ENCODE data around the gene EPHB2. TPM values are rescaled to one million over a fixed set of nuclear protein-coding genes. Genes with fewer than 3 reads are reported as not detected.

EPHB2 gene
- total RNA-seq, 4 donors from 2014 or later = 0.08 to 3.4 (median 1.9) TPM

DNA sequence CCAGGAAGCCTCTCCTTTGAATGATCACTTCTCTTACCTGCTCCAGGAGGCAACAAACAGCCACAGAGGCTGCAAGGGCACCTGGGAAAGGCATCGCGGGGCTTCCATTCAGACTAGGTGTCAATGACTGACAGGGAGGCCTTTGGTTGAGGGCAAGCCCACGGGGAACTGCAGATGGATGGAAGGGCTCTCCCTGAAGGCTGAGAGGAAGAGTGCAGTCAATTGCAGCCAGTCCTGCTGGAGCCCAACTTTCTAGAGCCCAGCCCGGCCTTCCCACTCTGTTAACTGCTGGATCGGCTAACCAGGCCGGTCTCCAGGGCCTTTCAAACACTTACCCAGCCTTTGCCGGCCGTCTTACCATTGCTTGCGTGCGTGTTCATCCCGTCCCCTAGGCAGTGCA lies 172.8 kb downstream of the EPHB2 start:
- Histone ChIP-seq H3K36me3 (no peaks in the 10 kb centered on the region), H3K27me3 (peaks cover 0 to 48% (median 0%) of the 10 kb centered on the region in 4 donors), H3K4me1 (peaks cover 0 to 16% (median 8%) of the 10 kb centered on the region in 3 donors), H3K27ac (no peak overlapping the region), H3K9me3 (no peaks in the 10 kb centered on the region), H3K4me3 (no peak overlapping the region)
- intact Hi-C loops (cut with DNase I) = loop anchor here (10.0 kb wide), 1 partner anchor 179 kb away; no protein-coding TSS in a partner anchor
- TF ChIP-seq POLR2A (IDR thresholded peaks at IDR 0.05) = no peak
- TF ChIP-seq CTCF (IDR thresholded peaks at IDR 0.05) = no peak
- 86 to 92% methylated on average over 6 to 8 of the region's 11 CpGs for WGBS, 2 donors
- no peak for DNase-seq

- intact Hi-C loops (cut with DNase I) = loop anchor here (10.0 kb wide), 1 partner anchor 180 kb away; no protein-coding TSS in a partner anchor
- whole genome bisulfite sequencing, 2 donors = 48 to 69% methylated on average over 15 of the region's 16 CpGs
Observed at GRCh38 chr1:22884806-22885530, 174.3 kb downstream of the EPHB2 start.

DNA sequence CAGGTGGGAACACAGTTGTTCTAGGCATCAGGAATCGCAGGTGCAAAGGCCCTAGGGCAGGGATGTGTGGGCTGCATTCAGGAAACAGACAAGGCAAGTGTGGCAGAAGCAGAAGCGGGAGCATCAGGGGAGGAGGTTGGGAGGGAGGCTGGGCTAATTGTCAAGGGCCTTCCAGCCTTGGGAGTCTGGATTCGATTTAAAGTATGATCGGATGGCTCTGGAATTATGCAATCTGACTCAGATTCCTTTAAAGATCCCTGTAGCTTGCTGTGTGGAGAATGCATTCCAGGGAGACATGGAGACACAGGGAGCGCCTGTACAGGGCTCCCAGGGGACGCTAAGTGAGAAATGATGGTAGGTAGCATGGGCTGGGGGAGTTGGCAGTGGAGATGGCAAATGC lies 175.6 kb downstream of the EPHB2 start:
- no peak for DNase-seq
- H3K27me3 ChIP-seq = peaks cover 0 to 37% (median 0%) of the 10 kb centered on the region in 4 donors
- no peaks in the 10 kb centered on the region for H3K9me3 ChIP-seq
- WGBS, 2 donors = 54 to 65% methylated on average over 6 of the region's 6 CpGs
- TF ChIP-seq POLR2A (IDR thresholded peaks at IDR 0.05) (no peak), CTCF (IDR thresholded peaks at IDR 0.05) (no peak)
- no peak overlapping the region for H3K4me3 ChIP-seq
- H3K4me1 ChIP-seq = no peaks in the 10 kb centered on the region
- intact Hi-C loops (cut with DNase I) = loop anchor here (10.0 kb wide), 1 partner anchor 181 kb away; no protein-coding TSS in a partner anchor
- H3K36me3 ChIP-seq = no peaks in the 10 kb centered on the region
- no peak overlapping the region for H3K27ac ChIP-seq

More at GRCh38 chr1:22884806-22885530, 174.3 kb downstream of the EPHB2 start:
- Histone ChIP-seq H3K4me3 (peak overlapping the region in 1 of 4 donors; percentile 12), H3K27ac (no peak overlapping the region), H3K36me3 (no peaks in the 10 kb centered on the region), H3K27me3 (peaks cover 0 to 37% (median 0%) of the 10 kb centered on the region in 4 donors), H3K4me1 (peaks cover 0 to under 1% (median 0%) of the 10 kb centered on the region in 3 donors), H3K9me3 (no peaks in the 10 kb centered on the region)
- TF ChIP-seq POLR2A (IDR thresholded peaks at IDR 0.05) = no peak
- no peak for TF ChIP-seq CTCF (IDR thresholded peaks at IDR 0.05)
- no peak for DNase-seq

DNA sequence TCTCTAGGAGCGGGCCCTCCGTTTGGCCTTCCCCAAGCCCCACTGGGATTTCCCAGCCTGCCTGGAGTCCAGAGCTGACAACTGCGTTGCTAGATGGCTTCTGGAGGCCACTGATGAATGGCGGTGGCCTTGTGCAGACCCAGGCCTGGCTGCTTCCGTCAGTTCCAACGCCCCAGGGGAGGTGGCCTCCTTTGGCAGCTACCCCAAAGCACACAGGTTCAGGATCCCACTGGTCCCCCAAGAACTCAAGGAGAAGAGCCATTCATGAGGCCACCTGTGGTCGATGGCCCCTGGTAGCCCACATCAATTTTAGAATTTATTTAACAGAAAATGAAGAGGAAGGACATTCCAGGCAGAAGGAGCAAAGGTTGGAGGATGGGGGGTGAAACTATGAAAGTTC lies 176.9 kb downstream of the EPHB2 start:
- 80 to 93% methylated on average over 1 to 3 of the region's 7 CpGs for WGBS, 2 donors

More for the DNA sequence above, 176.9 kb downstream of the EPHB2 start:
- Histone ChIP-seq H3K27ac (no peak overlapping the region), H3K27me3 (peaks cover 0 to 28% (median 0%) of the 10 kb centered on the region in 4 donors), H3K9me3 (no peaks in the 10 kb centered on the region), H3K4me3 (no peak overlapping the region), H3K36me3 (no peaks in the 10 kb centered on the region), H3K4me1 (no peaks in the 10 kb centered on the region)
- intact Hi-C loops (cut with DNase I) = loop anchor here (10.0 kb wide), 1 partner anchor 183 kb away; no protein-coding TSS in a partner anchor
- no peak for TF ChIP-seq CTCF (IDR thresholded peaks at IDR 0.05)
- no peak for TF ChIP-seq POLR2A (IDR thresholded peaks at IDR 0.05)
- DNase-seq = no peak
